H1 (cell line): Measurements from ENCODE around the gene CIAO3. TPM values are rescaled to one million over a fixed set of nuclear protein-coding genes. Genes with fewer than 3 reads are reported as not detected.
"Not testable (repeated sequence)": the region's sequence is repeated elsewhere in the genome, so short reads cannot be mapped to it uniquely, and the experiment has no call there.

Source experiments
- CTCF ChIA-PET: fragments of 300-600 bp; sonication (Branson Sonifier 250); formaldehyde crosslinking; loops from one replicate; lab custom pipeline; 2021; ENCODE audit not compliant: partially characterized antibody; lab: Charles Lee
- POLR2A ChIA-PET: fragments of 300-600 bp; sonication (Branson Sonifier 250); formaldehyde crosslinking; loops from one replicate; lab custom pipeline; 2021; ENCODE audit warnings: inconsistent platforms; ENCODE audit not compliant: partially characterized antibody; lab: Charles Lee
- DNase-seq, 2 experiments: peaks; one replicate each; pipeline versions ENCODE4 v3.0.0 to v3.0.0-alpha.2; 2010 to 2022; ENCODE audit warnings: low spot score in 2 of 2, low read depth in 1 of 2, mixed read lengths in 1 of 2
- FAIRE-seq: peaks from 2 replicates; lab custom pipeline; 2011; peaks lifted over from hg19 to GRCh38; lab: Jason Lieb, UNC
- H2AFZ ChIP-seq: 2 replicates; pipeline ENCODE4 v1.8.1; 2012; ENCODE audit warnings: low read length, inconsistent platforms
- H2AK5ac ChIP-seq: 2 replicates; pipeline ENCODE4 v1.6.1; 2013; ENCODE audit warnings: low read depth, low read length
- H2BK120ac ChIP-seq: replicated peaks from 2 replicates; pipeline ENCODE3; 2013; ENCODE audit warnings: low read depth, low read length, inconsistent platforms
- H2BK12ac ChIP-seq: 2 replicates; pipeline ENCODE4 v1.6.1; 2013; ENCODE audit warnings: low read depth, low read length
- H2BK15ac ChIP-seq: 2 replicates; pipeline ENCODE4 v1.6.1; 2013; ENCODE audit warnings: low read length
- H2BK20ac ChIP-seq: 2 replicates; pipeline ENCODE4 v1.6.1; 2013; ENCODE audit warnings: low read length
- H2BK5ac ChIP-seq: 2 replicates; pipeline ENCODE4 v1.6.1; 2013; ENCODE audit warnings: low read depth, low read length
- H3K14ac ChIP-seq: 2 replicates; pipeline ENCODE4 v1.6.1; 2013; ENCODE audit warnings: inconsistent platforms; ENCODE audit not compliant: insufficient read length
- H3K18ac ChIP-seq: 2 replicates; pipeline ENCODE4 v1.6.1; 2013; ENCODE audit warnings: low read length; ENCODE audit errors: extremely low read depth
- H3K23ac ChIP-seq: 2 replicates; pipeline ENCODE4 v1.6.1; 2013; ENCODE audit warnings: inconsistent platforms; ENCODE audit not compliant: insufficient read length
- H3K23me2 ChIP-seq: 2 replicates; pipeline ENCODE4 v1.6.1; 2013; ENCODE audit warnings: low read depth, low read length
- H3K27ac ChIP-seq: 2 replicates; pipeline ENCODE4 v1.6.1; 2011; ENCODE audit warnings: low read depth, low read length, inconsistent platforms
- H3K27me3 ChIP-seq, 4 experiments: replicated peaks in 1 of 4; 1 replicate in 1 of 4; 2 replicates in 3 of 4; pipeline versions ENCODE4 v1.6.1 to v1.8.1; 2011 to 2013; ENCODE audit warnings: low read length in 3 of 4, mild to moderate bottlenecking in 3 of 4, inconsistent platforms in 2 of 4, mixed read lengths in 2 of 4, moderate library complexity in 1 of 4; ENCODE audit not compliant: control insufficient read depth in 3 of 4, insufficient read depth in 3 of 4; ENCODE audit errors: extremely low read depth in 1 of 4
- H3K36me3 ChIP-seq, 4 experiments: 2 replicates each; pipeline versions ENCODE4 v1.6.1 to v1.8.1; 2011 to 2013; ENCODE audit warnings: mild to moderate bottlenecking in 4 of 4, low read length in 3 of 4, moderate library complexity in 2 of 4, control low read depth in 1 of 4, inconsistent platforms in 1 of 4; ENCODE audit not compliant: insufficient read depth in 4 of 4, control insufficient read depth in 2 of 4
- H3K4ac ChIP-seq: replicated peaks from 2 replicates; pipeline ENCODE3; 2013; ENCODE audit warnings: low read length, low read depth, mixed read lengths, inconsistent platforms; ENCODE audit not compliant: insufficient read length
- H3K4me1 ChIP-seq, 4 experiments: replicated peaks in 1 of 4; 1 replicate in 1 of 4; 2 replicates in 3 of 4; pipeline versions ENCODE4 v1.6.1 to v1.8.1; 2011 to 2013; ENCODE audit warnings: low read length in 3 of 4, inconsistent platforms in 2 of 4, mixed read lengths in 1 of 4; ENCODE audit not compliant: insufficient read depth in 4 of 4, control insufficient read depth in 3 of 4
- H3K4me2 ChIP-seq, 2 experiments: 2 replicates each; pipeline versions ENCODE4 v1.6.1 to v1.8.1; 2011 to 2013; ENCODE audit warnings: low read depth in 2 of 2, low read length in 2 of 2, control low read depth in 1 of 2, inconsistent platforms in 1 of 2, mild to moderate bottlenecking in 1 of 2; ENCODE audit not compliant: insufficient read depth in 1 of 2
- H3K4me3 ChIP-seq, 4 experiments: fragments of 200-600, 300-600 bp in 1 of 4; sonication (generic), shearing (Covaris generic), sonication (Bioruptor Twin) in 1 of 4; 2 replicates each; pipeline versions ENCODE4 v1.5.1 to v1.8.1; 2011 to 2016; ENCODE audit warnings: low read length in 4 of 4, low read depth in 3 of 4, control low read depth in 2 of 4, inconsistent platforms in 2 of 4, mild to moderate bottlenecking in 2 of 4, mixed read lengths in 1 of 4, moderate library complexity in 1 of 4; ENCODE audit not compliant: insufficient read depth in 2 of 4; ENCODE audit errors: extremely low read depth in 1 of 4
- H3K56ac ChIP-seq: replicated peaks from 2 replicates; pipeline ENCODE3; 2013; ENCODE audit warnings: low read depth, mild to moderate bottlenecking, mixed read lengths, low read length, inconsistent platforms; ENCODE audit not compliant: insufficient read length
- H3K79me1 ChIP-seq: 2 replicates; pipeline ENCODE4 v1.6.1; 2013; ENCODE audit warnings: low read depth, low read length, control low read depth
- H3K79me2 ChIP-seq, 2 experiments: 2 replicates each; pipeline versions ENCODE4 v1.6.1 to v1.8.1; 2012 to 2013; ENCODE audit warnings: low read length in 2 of 2, mild to moderate bottlenecking in 2 of 2, inconsistent platforms in 1 of 2; ENCODE audit not compliant: insufficient read depth in 2 of 2, control insufficient read depth in 1 of 2
- H3K9ac ChIP-seq, 4 experiments: replicated peaks in 1 of 4; 1 replicate in 1 of 4; 2 replicates in 3 of 4; pipeline versions ENCODE4 v1.6.1 to v1.8.1; 2011 to 2013; ENCODE audit warnings: low read depth in 3 of 4, low read length in 3 of 4, control low read depth in 2 of 4, mild to moderate bottlenecking in 2 of 4, moderate library complexity in 2 of 4, inconsistent platforms in 1 of 4; ENCODE audit errors: extremely low read depth in 1 of 4
- H3K9me3 ChIP-seq, 2 experiments: 2 replicates each; pipeline versions ENCODE4 v1.6.1 to v1.8.1; 2012 to 2013; ENCODE audit warnings: mild to moderate bottlenecking in 2 of 2, moderate library complexity in 2 of 2, control low read depth in 1 of 2, inconsistent platforms in 1 of 2, low read depth in 1 of 2, low read length in 1 of 2, mixed read lengths in 1 of 2; ENCODE audit not compliant: insufficient read depth in 2 of 2
- H4K20me1 ChIP-seq, 2 experiments: replicated peaks in 1 of 2; 2 replicates each; pipeline versions ENCODE3 to v1.8.1; 2011 to 2013; ENCODE audit warnings: inconsistent platforms in 2 of 2, low read length in 2 of 2, mild to moderate bottlenecking in 1 of 2; ENCODE audit not compliant: insufficient read depth in 2 of 2, control insufficient read depth in 1 of 2
- H4K5ac ChIP-seq: 2 replicates; pipeline ENCODE4 v1.6.1; 2013; ENCODE audit warnings: low read length, low read depth, mixed read lengths, inconsistent platforms; ENCODE audit not compliant: insufficient read length
- H4K8ac ChIP-seq: 2 replicates; pipeline ENCODE4 v1.8.0; 2013; ENCODE audit warnings: mild to moderate bottlenecking, moderate library complexity, low read length, inconsistent platforms; ENCODE audit not compliant: insufficient read depth; ENCODE audit errors: extremely low read depth
- H4K91ac ChIP-seq: replicated peaks from 2 replicates; pipeline ENCODE3; 2013; ENCODE audit warnings: low read length, mixed read lengths, inconsistent platforms; ENCODE audit not compliant: insufficient read length
- RAD21 ChIP-seq, 2 experiments: IDR thresholded peaks in 1 of 2; conservative IDR thresholded peaks in 1 of 2; 2 replicates each; pipeline ENCODE4 v1.6.1; 2011; ENCODE audit warnings: low read depth in 2 of 2, low read length in 2 of 2, improper control_type of control experiment in 1 of 2, inconsistent platforms in 1 of 2, mild to moderate bottlenecking in 1 of 2, moderate library complexity in 1 of 2
- WGBS, 2 experiments: shearing (Covaris generic) in 1 of 2; methylation state at CpG; one replicate each; pipeline versions ENCODE4 v1.1.6 to v1.1.7; 2013 to 2015; ENCODE audit warnings: low lambda C conversion rate in 2 of 2, mixed read lengths in 2 of 2, inconsistent platforms in 1 of 2, low coverage in 1 of 2, missing lambda C conversion rate in 1 of 2; ENCODE audit not compliant: insufficient replicate concordance in 2 of 2, insufficient coverage in 1 of 2, insufficient read length in 1 of 2; ENCODE audit errors: extremely low coverage in 1 of 2, missing lambda C conversion rate in 1 of 2; 5-methylcytosine and 5-hydroxymethylcytosine counted together
- polyA plus RNA-seq, 7 experiments: library from polyadenylated mRNA; depleted of rRNA in 3 of 7; stranded (reverse) in 5 of 7; unstranded in 2 of 7; fragments of >200 nt in 5 of 7; fragments of 200-250 nt in 2 of 7; gene quantifications; 1 replicate in 5 of 7; 2 replicates in 1 of 7; 4 replicates in 1 of 7; pipeline versions ENCODE4 v1.2.1 to v1.2.3, GENCODE V29; 2011 to 2013; ENCODE audit warnings: missing spikeins in 2 of 7, mixed read lengths in 2 of 7
- total RNA-seq: library from RNA; stranded (reverse); fragmentation: NEBNext Ultra II Directional; extraction: Animal tissue kit (Norgen Biotek cat#: 25700); gene quantifications from 2 replicates; pipeline ENCODE4 v1.2.1, GENCODE V29; 2021
- TF ChIP-seq, protein P1 (sequence below), 3 experiments: IDR thresholded peaks; 1 replicate in 2 of 3; 2 replicates in 1 of 3; pipeline versions ENCODE4 v1.5.1 to v1.6.1; 2011; ENCODE audit warnings: low read length in 3 of 3, mild to moderate bottlenecking in 3 of 3, inconsistent platforms in 2 of 3, low read depth in 1 of 3, moderate library complexity in 1 of 3; ENCODE audit not compliant: insufficient read depth in 1 of 3; ENCODE audit errors: control extremely low read depth in 1 of 3

The CIAO3 gene
- total and polyA plus RNA-seq, 2 of the 8 experiments (the other 6 are each of a cell fraction or from before 2014, with no cell fraction given) = 20.0 to 20.4 TPM

GRCh38 chr16:712740-713250, 28.0 kb downstream of the CIAO3 start:
- H3K27ac ChIP-seq, H3K56ac ChIP-seq, H4K20me1 ChIP-seq, H3K23ac ChIP-seq, H3K9me3 ChIP-seq, H2BK5ac ChIP-seq, H3K9ac ChIP-seq, H3K4ac ChIP-seq, H3K79me1 ChIP-seq, H3K18ac ChIP-seq, H4K5ac ChIP-seq, H4K8ac ChIP-seq, H2BK20ac ChIP-seq, H3K36me3 ChIP-seq, H2AK5ac ChIP-seq, H2BK15ac ChIP-seq, H2BK12ac ChIP-seq, H2BK120ac ChIP-seq, H3K4me3 ChIP-seq, H2AFZ ChIP-seq, H3K79me2 ChIP-seq, H3K4me2 ChIP-seq, H4K91ac ChIP-seq, H3K14ac ChIP-seq: not testable (repeated sequence)
- FAIRE-seq (peak; percentile 82), DNase-seq (peak in 1 of 2 experiments; percentile 89)
- ChIA-PET CTCF (interaction anchor here (0.9 to 33.4 kb wide), 21 partner anchors 10 to 391 kb away, joined by 3 to 977 read pairs (median 6); partner anchors contain the start of genes ANTKMT, CCDC78, CHTF18 and CIAO3), POLR2A (interaction anchor here (1.6 to 20.9 kb wide), 3 partner anchors 14 to 73 kb away, joined by 4 to 353 read pairs (median 7); partner anchors contain the start of genes ANTKMT, CCDC78, HAGHL and JMJD8)
- peaks cover 11% of the 10 kb centered on the region; the same call in 1 of the 2 replicates for H3K23me2 ChIP-seq
- peaks cover 6 to 65% (median 41%) of the 10 kb centered on the region in 4 experiments for H3K27me3 ChIP-seq
- WGBS, 2 experiments = 59% methylated on average over 13 of the region's 13 CpGs; no CpG with 5 or more reads in 1 of the 2 experiments
- peak; percentile 8 to 28; a peak in 2 of 4 replicates for TF ChIP-seq RAD21 (IDR thresholded peaks at IDR 0.05 in 1 of 2, conservative IDR thresholded peaks at IDR 0.05 in 1 of 2; ENCODE audit: low read depth in 2 of 2, low read length in 2 of 2)
- TF ChIP-seq, protein P1, sequence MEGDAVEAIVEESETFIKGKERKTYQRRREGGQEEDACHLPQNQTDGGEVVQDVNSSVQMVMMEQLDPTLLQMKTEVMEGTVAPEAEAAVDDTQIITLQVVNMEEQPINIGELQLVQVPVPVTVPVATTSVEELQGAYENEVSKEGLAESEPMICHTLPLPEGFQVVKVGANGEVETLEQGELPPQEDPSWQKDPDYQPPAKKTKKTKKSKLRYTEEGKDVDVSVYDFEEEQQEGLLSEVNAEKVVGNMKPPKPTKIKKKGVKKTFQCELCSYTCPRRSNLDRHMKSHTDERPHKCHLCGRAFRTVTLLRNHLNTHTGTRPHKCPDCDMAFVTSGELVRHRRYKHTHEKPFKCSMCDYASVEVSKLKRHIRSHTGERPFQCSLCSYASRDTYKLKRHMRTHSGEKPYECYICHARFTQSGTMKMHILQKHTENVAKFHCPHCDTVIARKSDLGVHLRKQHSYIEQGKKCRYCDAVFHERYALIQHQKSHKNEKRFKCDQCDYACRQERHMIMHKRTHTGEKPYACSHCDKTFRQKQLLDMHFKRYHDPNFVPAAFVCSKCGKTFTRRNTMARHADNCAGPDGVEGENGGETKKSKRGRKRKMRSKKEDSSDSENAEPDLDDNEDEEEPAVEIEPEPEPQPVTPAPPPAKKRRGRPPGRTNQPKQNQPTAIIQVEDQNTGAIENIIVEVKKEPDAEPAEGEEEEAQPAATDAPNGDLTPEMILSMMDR (IDR thresholded peaks at IDR 0.05; ENCODE audit: control extremely low read depth in 1 of 3, insufficient read depth in 1 of 3, low read depth in 1 of 3, low read length in 3 of 3) = peak; percentile 38 to 55 (median 44)
- H3K4me1 ChIP-seq = peaks cover 0 to 19% (median 13%) of the 10 kb centered on the region in 4 experiments; a peak in 5 of 7 replicates
